K562 treated with DMSO at 1 percent for 4 hours (cell line): ENCODE results near the gene ZBED2. TPM values are rescaled to one million over a fixed set of nuclear protein-coding genes. Genes with fewer than 3 reads are reported as not detected.

ENCODE experiments used
- total RNA-seq: library from RNA; unstranded; fragments of 300-600 nt; gene quantifications from 2 replicates; pipeline ENCODE4 v1.2.3, GENCODE V29; 2022; ENCODE audit not compliant: insufficient read depth

The ZBED2 gene, protein sequence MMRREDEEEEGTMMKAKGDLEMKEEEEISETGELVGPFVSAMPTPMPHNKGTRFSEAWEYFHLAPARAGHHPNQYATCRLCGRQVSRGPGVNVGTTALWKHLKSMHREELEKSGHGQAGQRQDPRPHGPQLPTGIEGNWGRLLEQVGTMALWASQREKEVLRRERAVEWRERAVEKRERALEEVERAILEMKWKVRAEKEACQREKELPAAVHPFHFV
- not detected in 2 replicates for total RNA-seq

GRCh38 chr3:111595232-111595631 lies at the start of gene ZBED2:
Gene ZBED2 (minus strand): TSS chr3:111595346. CDS start chr3:111594201, 1,145 bp downstream.

Other genes starting within 250 kb of the ZBED2 start
- 3.2 and 6.3 TPM in 2 replicates for gene CD96, start 53.1 kb downstream of the ZBED2 start, total RNA-seq
- gene PLCXD2, start 79.3 kb upstream of the ZBED2 start, total RNA-seq = not detected in 2 replicates